GM12878 (cell line): Measurements from ENCODE around the gene HORMAD2. TPM values are rescaled to one million over a fixed set of nuclear protein-coding genes. Genes with fewer than 3 reads are reported as not detected.

Experiments
- ATAC-seq: fragments of 200-7000 bp; cut with Tn5 transposase; 3 replicates; pipeline ENCODE4 v1.9.1; 2020; ENCODE audit warnings: mild to moderate bottlenecking, moderate library complexity
- BruUV-seq: library from RNA; stranded (reverse); fragments of 400-500 nt; replicated peaks from 2 replicates; lab custom pipeline; 2021; lab: Mats Ljungman, UMichigan
- CTCF ChIA-PET: fragments of 300-600 bp; sonication (Branson Sonifier 250); formaldehyde crosslinking; extraction: SDS; loops from one replicate; lab custom pipeline; 2021; ENCODE audit warnings: inconsistent platforms; lab: Yijun Ruan, JAX
- POLR2A ChIA-PET: fragments of 350-600 bp; formaldehyde crosslinking; extraction: SDS; loops from one replicate; lab custom pipeline; 2021; ENCODE audit warnings: inconsistent platforms; lab: Charles Lee
- RAD21 ChIA-PET: fragments of 300-600 bp; sonication (Branson Sonifier 250); formaldehyde crosslinking; loops from one replicate; lab custom pipeline; 2023; ENCODE audit warnings: antibody characterized with exemption; ENCODE audit not compliant: unreplicated experiment; lab: Charles Lee
- SMC1A ChIA-PET: fragments of 300-600 bp; sonication (Branson Sonifier 250); formaldehyde crosslinking; loops from one replicate; lab custom pipeline; 2023; ENCODE audit not compliant: unreplicated experiment, uncharacterized antibody; lab: Charles Lee
- DNase-seq: peaks from one replicate; pipeline ENCODE4 v3.0.0-alpha.2; 2011; ENCODE audit warnings: low read depth, low spot score
- FAIRE-seq: peaks from 3 replicates; lab custom pipeline; 2011; peaks lifted over from hg19 to GRCh38; lab: Jason Lieb, UNC
- H2AFZ ChIP-seq: 2 replicates; pipeline ENCODE4 v1.6.0; 2011; ENCODE audit warnings: low read depth, low read length, control low read depth; ENCODE audit not compliant: control insufficient read depth
- H3K27ac ChIP-seq: 2 replicates; pipeline ENCODE4 v1.5.1; 2011; ENCODE audit warnings: control low read depth; ENCODE audit not compliant: control insufficient read depth, insufficient read depth
- H3K27me3 ChIP-seq, 2 experiments: replicated peaks in 1 of 2; 2 replicates each; pipeline versions ENCODE4 v1.6.0 to v1.6.1; 2011; ENCODE audit warnings: low read length in 1 of 2; ENCODE audit not compliant: control insufficient read depth in 2 of 2, insufficient read depth in 2 of 2
- H3K36me3 ChIP-seq, 2 experiments: 2 replicates each; pipeline ENCODE4 v1.5.1; 2011; ENCODE audit warnings: low read length in 1 of 2; ENCODE audit not compliant: control insufficient read depth in 2 of 2, insufficient read depth in 2 of 2
- H3K4me1 ChIP-seq: 2 replicates; pipeline ENCODE4 v1.6.1; 2011; ENCODE audit warnings: mild to moderate bottlenecking, low read length, moderate library complexity, mixed read lengths; ENCODE audit not compliant: control insufficient read depth, insufficient read depth
- H3K4me2 ChIP-seq: 2 replicates; pipeline ENCODE4 v1.6.0; 2011; ENCODE audit warnings: control low read depth; ENCODE audit not compliant: control insufficient read depth, insufficient read depth
- H3K4me3 ChIP-seq: fragments of 200-600 bp; sonication (generic); 2 replicates; pipeline ENCODE4 v1.5.1; 2016
- H3K79me2 ChIP-seq: 2 replicates; pipeline ENCODE4 v1.6.0; 2011; ENCODE audit warnings: low read length; ENCODE audit not compliant: control insufficient read depth, insufficient read depth
- H3K9ac ChIP-seq: 2 replicates; pipeline ENCODE4 v1.8.0; 2011; ENCODE audit warnings: low read length, control low read depth, mixed read lengths; ENCODE audit not compliant: control insufficient read depth, insufficient read depth
- H3K9me3 ChIP-seq: replicated peaks from 3 replicates; pipeline ENCODE4 v1.5.1; 2011; ENCODE audit warnings: mild to moderate bottlenecking, low read length; ENCODE audit not compliant: control insufficient read depth, insufficient read depth
- H4K20me1 ChIP-seq: 2 replicates; pipeline ENCODE4 v1.6.0; 2011; ENCODE audit not compliant: control insufficient read depth, insufficient read depth
- ATF7 ChIP-seq: fragments of 450-650 bp; IDR thresholded peaks from 2 replicates; pipeline ENCODE4 v1.6.1; 2016; ENCODE audit warnings: low read depth, mild to moderate bottlenecking
- BMI1 ChIP-seq: fragments of 450-650 bp; IDR thresholded peaks from 2 replicates; pipeline ENCODE4 v1.6.1; 2016; ENCODE audit warnings: mild to moderate bottlenecking, moderate library complexity, borderline replicate concordance
- CBFB ChIP-seq: IDR thresholded peaks from 2 replicates; pipeline ENCODE4 v1.6.1; 2016; ENCODE audit warnings: antibody characterized with exemption, low read depth
- HDAC2 ChIP-seq: fragments of 200-600 bp; sonication (generic); IDR thresholded peaks from 2 replicates; pipeline ENCODE4 v1.6.1; 2017
- JUNB ChIP-seq: IDR thresholded peaks from 2 replicates; pipeline ENCODE4 v1.6.1; 2016; ENCODE audit warnings: antibody characterized with exemption, mild to moderate bottlenecking
- MEF2A ChIP-seq: IDR thresholded peaks from 2 replicates; pipeline ENCODE4 v1.6.1; 2011; ENCODE audit warnings: low read depth, mild to moderate bottlenecking, low read length, moderate library complexity; ENCODE audit not compliant: insufficient read depth
- NFYB ChIP-seq: IDR thresholded peaks from 2 replicates; pipeline ENCODE4 v1.6.1; 2011; ENCODE audit warnings: low read depth, mild to moderate bottlenecking, low read length, improper control_type of control experiment, moderate library complexity; ENCODE audit not compliant: insufficient read depth
- POLR2AphosphoS2 ChIP-seq: IDR thresholded peaks from 2 replicates; pipeline ENCODE4 v1.6.1; 2011; ENCODE audit warnings: low read depth, mild to moderate bottlenecking, low read length, improper control_type of control experiment, moderate library complexity
- RB1 ChIP-seq: fragments of 450-650 bp; formaldehyde crosslinking; IDR thresholded peaks from 2 replicates; pipeline ENCODE4 v1.6.1; 2017; ENCODE audit warnings: mild to moderate bottlenecking, borderline replicate concordance
- TARDBP ChIP-seq: IDR thresholded peaks from 2 replicates; pipeline ENCODE4 v1.6.1; 2016; ENCODE audit warnings: borderline replicate concordance
- ZNF207 ChIP-seq: fragments of 450-650 bp; IDR thresholded peaks from 2 replicates; pipeline ENCODE4 v1.6.1; 2014; ENCODE audit warnings: antibody characterized with exemption, mild to moderate bottlenecking, borderline replicate concordance
- ZZZ3 ChIP-seq: IDR thresholded peaks from 2 replicates; pipeline ENCODE4 v1.6.1; 2011; ENCODE audit warnings: low read depth; ENCODE audit not compliant: control insufficient read depth, insufficient read length
- WGBS: methylation state at CpG from one replicate; pipeline ENCODE4 v1.1.6; 2016; ENCODE audit warnings: low lambda C conversion rate; ENCODE audit not compliant: insufficient replicate concordance, insufficient coverage; ENCODE audit errors: missing lambda C conversion rate; 5-methylcytosine and 5-hydroxymethylcytosine counted together
- in situ Hi-C: fragments of 300-500 bp; cut with MboI; formaldehyde crosslinking; loops from 9 replicates; pipeline ENCODE4 v1.14.3; 2018; ENCODE audit warnings: mixed read lengths
- intact Hi-C: fragments of 100-400 bp; cut with micrococcal nuclease; formaldehyde crosslinking; loops from one replicate; pipeline ENCODE4 v1.14.2; 2022; ENCODE audit not compliant: unreplicated experiment
- polyA plus RNA-seq, 11 experiments: library from polyadenylated mRNA; depleted of rRNA in 4 of 11; unstranded in 6 of 11; stranded (reverse) in 5 of 11; fragments of >200 nt; fragmentation: Nextera tagmentation in 4 of 11; fragmentation: Illumina TruSeq in 1 of 11; extraction: Ambion mirVana in 4 of 11; extraction: Trizol in 1 of 11; gene quantifications; 1 replicate in 1 of 11; 2 replicates in 10 of 11; pipeline versions ENCODE4 v1.2.1 to v1.2.3, GENCODE V29; 2011 to 2016; ENCODE audit warnings: inconsistent platforms in 2 of 11, missing spikeins in 2 of 11, low read depth in 1 of 11
- total RNA-seq, 4 experiments: library from RNA; depleted of rRNA in 3 of 4; stranded (reverse); fragments of >200 nt in 3 of 4; fragmentation: Illumina TruSeq in 1 of 4; extraction: Trizol in 1 of 4; gene quantifications; 2 replicates each; pipeline versions ENCODE4 v1.2.1 to v1.2.3, GENCODE V29; 2013 to 2021

The HORMAD2 gene
- total and polyA plus RNA-seq, 10 of the 15 experiments (the other 5 are each of a cell fraction or from before 2014, with no cell fraction given) = 0.07 to 0.13 TPM; not detected in 8

DNA sequence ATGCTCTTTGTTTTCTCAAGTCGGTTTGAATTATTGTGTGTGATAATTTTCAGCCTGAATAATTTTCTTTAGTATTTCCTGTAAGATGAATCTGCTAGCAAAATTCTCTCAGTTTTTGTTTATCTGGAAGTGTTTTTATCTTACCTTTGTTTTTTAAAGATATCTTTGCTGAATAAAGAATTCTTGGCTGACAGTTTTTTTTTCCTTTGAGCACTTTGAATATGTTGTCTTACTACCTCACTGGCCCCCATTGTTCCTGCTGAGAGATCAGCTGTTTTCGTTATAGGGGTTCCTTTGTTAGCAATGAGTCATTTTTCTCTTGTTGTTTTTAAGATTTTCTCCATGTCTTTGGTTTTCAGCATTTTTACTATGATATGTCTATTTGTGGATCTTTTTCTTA lies 63.0 kb downstream of the HORMAD2 start:
- H3K4me1 ChIP-seq = no peaks in the 10 kb centered on the region
- H3K9me3 ChIP-seq = no peaks in the 10 kb centered on the region; the same call in 2 of the 3 replicates
- ChIA-PET RAD21 (no interaction called here), CTCF (no interaction called here), POLR2A (no interaction called here), SMC1A (no interaction called here)
- no peak for TF ChIP-seq TARDBP
- TF ChIP-seq NFYB = no peak
- no peak for TF ChIP-seq ZZZ3
- TF ChIP-seq CBFB = no peak
- TF ChIP-seq MEF2A = no peak
- no peak for TF ChIP-seq HDAC2
- no peak for TF ChIP-seq POLR2AphosphoS2
- TF ChIP-seq RB1 = no peak
- TF ChIP-seq ATF7 = no peak
- TF ChIP-seq ZNF207 = no peak
- no peak for TF ChIP-seq JUNB
- TF ChIP-seq BMI1 = no peak
- no peak for ATAC-seq
- FAIRE-seq = no peak
- no peak overlapping the region for H3K9ac ChIP-seq
- in situ Hi-C loops (no loop called here), intact Hi-C loops (no loop called here)
- H3K4me2 ChIP-seq = no peak overlapping the region
- no peak for DNase-seq
- WGBS = 19% methylated on average over 2 of the region's 2 CpGs
- H4K20me1 ChIP-seq = no peaks in the 10 kb centered on the region
- H3K27ac ChIP-seq = no peak overlapping the region
- peaks cover 0 to 3% of the 10 kb centered on the region in 2 experiments; a peak in 1 of 4 replicates for H3K27me3 ChIP-seq
- H2AFZ ChIP-seq = no peak overlapping the region
- no TSS peak for BruUV-seq
- H3K4me3 ChIP-seq = no peak overlapping the region
- H3K79me2 ChIP-seq = no peaks in the 10 kb centered on the region
- no peaks in the 10 kb centered on the region for H3K36me3 ChIP-seq
